ENCODE measurements around the gene CGA. TPM values are rescaled to one million over a fixed set of nuclear protein-coding genes. Genes with fewer than 3 reads are reported as not detected.

The CGA gene
- total RNA-seq, 1 donor from 2014 or later: not detected

DNA sequence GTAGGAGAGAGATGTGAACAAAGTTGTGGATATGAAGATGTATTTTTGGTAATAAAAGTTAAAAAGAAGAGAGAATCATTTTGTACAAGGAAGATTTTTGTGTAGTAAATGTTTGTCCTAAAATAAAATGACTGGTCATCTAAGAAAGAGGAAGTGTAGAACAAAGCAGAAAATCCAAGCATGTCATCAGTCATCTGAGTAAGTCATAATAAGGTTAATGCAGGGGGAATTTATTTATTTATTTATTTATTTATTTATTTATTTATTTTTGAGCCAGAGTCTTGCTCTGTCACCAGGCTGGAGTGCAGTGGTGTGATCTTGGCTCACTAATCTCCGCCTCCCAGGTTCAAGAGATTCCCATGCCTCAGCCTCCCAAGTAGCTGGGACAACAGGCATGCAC is 15.7 kb upstream of the CGA start:
- Histone ChIP-seq H3K27me3 (no peaks in the 10 kb centered on the region), H3K4me3 (no peak overlapping the region), H3K36me3 (no peaks in the 10 kb centered on the region), H3K9me3 (no peaks in the 10 kb centered on the region), H3K4me1 (no peaks in the 10 kb centered on the region), H3K27ac (no peak overlapping the region)
- no peak for TF ChIP-seq POLR2A (IDR thresholded peaks at IDR 0.05)
- no peak for DNase-seq (ENCODE audit: extremely low spot score in 2 of 2)
- intact Hi-C loops (cut with DNase I): no loop called here

GRCh38 chr6:87105823-87106222 is 10.9 kb upstream of the CGA start:
- H3K4me1 ChIP-seq: no peaks in the 10 kb centered on the region
- no peak overlapping the region for H3K4me3 ChIP-seq
- H3K9me3 ChIP-seq: no peaks in the 10 kb centered on the region
- no peak overlapping the region for H3K27ac ChIP-seq
- no peak for DNase-seq (ENCODE audit: extremely low spot score in 2 of 2)
- TF ChIP-seq POLR2AphosphoS5 (IDR thresholded peaks at IDR 0.05; ENCODE audit: insufficient read depth in 1 of 2, low read depth in 1 of 2): no peak
- TF ChIP-seq CTCF (IDR thresholded peaks at IDR 0.05): no peak
- TF ChIP-seq POLR2A (IDR thresholded peaks at IDR 0.05): no peak
- no peaks in the 10 kb centered on the region for H3K36me3 ChIP-seq
- no peaks in the 10 kb centered on the region for H3K27me3 ChIP-seq
- intact Hi-C loops (cut with DNase I): no loop called here

GRCh38 chr6:87104667-87105066 is 9.8 kb upstream of the CGA start:
- no peaks in the 10 kb centered on the region for H3K27me3 ChIP-seq
- no peak overlapping the region for H3K4me3 ChIP-seq
- no peaks in the 10 kb centered on the region for H3K36me3 ChIP-seq
- intact Hi-C loops (cut with DNase I): no loop called here
- no peaks in the 10 kb centered on the region for H3K9me3 ChIP-seq
- H3K27ac ChIP-seq: no peak overlapping the region
- no peaks in the 10 kb centered on the region for H3K4me1 ChIP-seq
- no peak for DNase-seq (ENCODE audit: extremely low spot score in 2 of 2)
- TF ChIP-seq CTCF (IDR thresholded peaks at IDR 0.05) (no peak), POLR2A (IDR thresholded peaks at IDR 0.05) (no peak), POLR2AphosphoS5 (IDR thresholded peaks at IDR 0.05; ENCODE audit: insufficient read depth in 1 of 2, low read depth in 1 of 2) (no peak)

- intact Hi-C loops (cut with DNase I): no loop called here
- H3K27ac ChIP-seq: no peak overlapping the region
- no peaks in the 10 kb centered on the region for H3K36me3 ChIP-seq
- no peak overlapping the region for H3K4me3 ChIP-seq
- no peaks in the 10 kb centered on the region for H3K4me1 ChIP-seq
- H3K27me3 ChIP-seq: no peaks in the 10 kb centered on the region
- H3K9me3 ChIP-seq: no peaks in the 10 kb centered on the region
- no peak for DNase-seq (ENCODE audit: extremely low spot score in 2 of 2)
- TF ChIP-seq POLR2AphosphoS5 (IDR thresholded peaks at IDR 0.05; ENCODE audit: insufficient read depth in 1 of 2, low read depth in 1 of 2) (no peak), CTCF (IDR thresholded peaks at IDR 0.05) (no peak), POLR2A (IDR thresholded peaks at IDR 0.05) (no peak)
Measured at GRCh38 chr6:87103977-87104601, 9.2 kb upstream of the CGA start.

DNA sequence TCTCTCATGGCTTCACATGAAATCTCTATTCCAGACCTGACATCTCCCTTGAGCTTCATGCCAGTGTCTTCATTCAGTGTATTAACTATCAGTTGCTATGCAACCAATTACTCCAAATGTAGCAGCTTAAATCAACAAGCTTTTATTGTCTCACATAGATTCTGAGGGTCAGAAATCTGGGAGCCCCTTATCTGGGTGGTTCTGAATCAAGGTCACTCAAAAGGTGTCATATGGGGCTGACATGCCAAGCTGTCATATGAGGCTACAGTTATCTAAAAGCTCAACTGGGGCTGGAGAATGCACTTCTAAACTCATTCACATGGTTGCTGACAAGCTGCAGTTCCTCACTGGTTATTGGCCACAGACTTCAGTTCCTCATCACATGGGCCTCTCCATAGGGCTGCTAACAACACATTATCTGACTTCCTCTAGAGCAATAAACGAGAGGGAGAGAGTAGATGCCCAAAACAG is 7.3 kb upstream of the CGA start:
- DNase-seq (ENCODE audit: extremely low spot score in 2 of 2): no peak
- H3K27ac ChIP-seq: no peak overlapping the region
- H3K4me1 ChIP-seq: no peaks in the 10 kb centered on the region
- H3K9me3 ChIP-seq: no peaks in the 10 kb centered on the region
- no peaks in the 10 kb centered on the region for H3K36me3 ChIP-seq
- H3K27me3 ChIP-seq: no peaks in the 10 kb centered on the region
- no peak for TF ChIP-seq POLR2AphosphoS5 (IDR thresholded peaks at IDR 0.05; ENCODE audit: insufficient read depth in 1 of 2, low read depth in 1 of 2)
- TF ChIP-seq POLR2A (IDR thresholded peaks at IDR 0.05): no peak
- no peak for TF ChIP-seq CTCF (IDR thresholded peaks at IDR 0.05)
- H3K4me3 ChIP-seq: no peak overlapping the region
- intact Hi-C loops (cut with DNase I): no loop called here
